Loucy (cell line): ENCODE data around the gene IL36B.

ENCODE experiments used
- EZH2phosphoT487 ChIP-seq: fragments of 200-600 bp; IDR thresholded peaks from 2 replicates; pipeline ENCODE4 v1.6.1; 2018; ENCODE audit warnings: antibody characterized with exemption, mild to moderate bottlenecking, moderate library complexity, borderline replicate concordance
- TF ChIP-seq, protein P1 (sequence below): fragments of 200-600 bp; sonication (generic); conservative IDR thresholded peaks from 2 replicates; pipeline ENCODE4 v1.5.1; 2014; ENCODE audit warnings: mild to moderate bottlenecking, antibody characterized with exemption, low read length

DNA sequence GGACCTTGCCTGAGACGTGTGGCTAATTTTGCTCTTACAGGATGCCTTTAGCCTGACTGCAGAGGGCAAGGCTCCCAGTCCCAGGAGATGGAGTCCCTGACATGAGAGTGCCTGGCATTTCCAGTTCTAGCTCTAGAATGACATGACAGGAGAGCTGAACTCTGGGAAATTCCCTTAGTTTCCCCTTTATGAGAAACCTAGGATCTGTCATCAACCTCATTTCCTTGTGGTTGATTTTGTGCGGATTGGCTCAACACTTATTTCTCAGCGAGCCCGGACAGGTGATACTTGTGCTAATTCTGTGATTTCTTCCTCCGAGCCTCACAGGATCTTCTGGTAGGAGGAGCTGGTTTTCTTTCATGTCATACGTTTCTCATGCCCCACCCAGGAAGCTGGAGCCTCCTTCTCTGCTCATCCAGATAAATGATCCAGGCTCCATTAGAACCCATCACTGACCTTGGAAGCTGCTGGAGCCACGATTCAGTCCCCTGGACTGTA is 75.1 kb downstream of the IL36B start, which contains the start of gene IL36G:
- TF ChIP-seq, protein P1, sequence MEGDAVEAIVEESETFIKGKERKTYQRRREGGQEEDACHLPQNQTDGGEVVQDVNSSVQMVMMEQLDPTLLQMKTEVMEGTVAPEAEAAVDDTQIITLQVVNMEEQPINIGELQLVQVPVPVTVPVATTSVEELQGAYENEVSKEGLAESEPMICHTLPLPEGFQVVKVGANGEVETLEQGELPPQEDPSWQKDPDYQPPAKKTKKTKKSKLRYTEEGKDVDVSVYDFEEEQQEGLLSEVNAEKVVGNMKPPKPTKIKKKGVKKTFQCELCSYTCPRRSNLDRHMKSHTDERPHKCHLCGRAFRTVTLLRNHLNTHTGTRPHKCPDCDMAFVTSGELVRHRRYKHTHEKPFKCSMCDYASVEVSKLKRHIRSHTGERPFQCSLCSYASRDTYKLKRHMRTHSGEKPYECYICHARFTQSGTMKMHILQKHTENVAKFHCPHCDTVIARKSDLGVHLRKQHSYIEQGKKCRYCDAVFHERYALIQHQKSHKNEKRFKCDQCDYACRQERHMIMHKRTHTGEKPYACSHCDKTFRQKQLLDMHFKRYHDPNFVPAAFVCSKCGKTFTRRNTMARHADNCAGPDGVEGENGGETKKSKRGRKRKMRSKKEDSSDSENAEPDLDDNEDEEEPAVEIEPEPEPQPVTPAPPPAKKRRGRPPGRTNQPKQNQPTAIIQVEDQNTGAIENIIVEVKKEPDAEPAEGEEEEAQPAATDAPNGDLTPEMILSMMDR, result no peak
- no peak for TF ChIP-seq EZH2phosphoT487
